Measurements from ENCODE around the gene ITGB3.

DNA sequence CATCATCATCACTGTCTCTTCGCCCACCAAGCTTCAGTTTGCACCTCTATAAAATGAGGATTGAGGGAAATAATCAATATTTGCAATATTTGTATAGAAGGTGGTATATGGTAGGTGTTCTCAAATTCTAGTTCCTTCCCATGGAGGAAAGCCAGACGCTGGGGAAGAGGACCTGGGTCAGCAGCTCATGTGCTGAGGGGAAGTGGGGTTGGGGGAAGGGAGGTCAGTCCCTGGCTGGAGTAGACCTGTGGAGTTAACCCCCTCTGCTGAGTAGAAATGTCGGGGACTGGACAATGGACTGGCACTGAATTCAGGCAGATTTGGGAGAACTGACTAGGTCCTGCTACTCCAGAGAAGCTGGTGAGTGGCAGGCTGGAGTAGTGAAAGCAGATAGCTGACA is 12.8 kb upstream of the ITGB3 start:
- TF ChIP-seq, protein P1, sequence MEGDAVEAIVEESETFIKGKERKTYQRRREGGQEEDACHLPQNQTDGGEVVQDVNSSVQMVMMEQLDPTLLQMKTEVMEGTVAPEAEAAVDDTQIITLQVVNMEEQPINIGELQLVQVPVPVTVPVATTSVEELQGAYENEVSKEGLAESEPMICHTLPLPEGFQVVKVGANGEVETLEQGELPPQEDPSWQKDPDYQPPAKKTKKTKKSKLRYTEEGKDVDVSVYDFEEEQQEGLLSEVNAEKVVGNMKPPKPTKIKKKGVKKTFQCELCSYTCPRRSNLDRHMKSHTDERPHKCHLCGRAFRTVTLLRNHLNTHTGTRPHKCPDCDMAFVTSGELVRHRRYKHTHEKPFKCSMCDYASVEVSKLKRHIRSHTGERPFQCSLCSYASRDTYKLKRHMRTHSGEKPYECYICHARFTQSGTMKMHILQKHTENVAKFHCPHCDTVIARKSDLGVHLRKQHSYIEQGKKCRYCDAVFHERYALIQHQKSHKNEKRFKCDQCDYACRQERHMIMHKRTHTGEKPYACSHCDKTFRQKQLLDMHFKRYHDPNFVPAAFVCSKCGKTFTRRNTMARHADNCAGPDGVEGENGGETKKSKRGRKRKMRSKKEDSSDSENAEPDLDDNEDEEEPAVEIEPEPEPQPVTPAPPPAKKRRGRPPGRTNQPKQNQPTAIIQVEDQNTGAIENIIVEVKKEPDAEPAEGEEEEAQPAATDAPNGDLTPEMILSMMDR (IDR thresholded peaks at IDR 0.05) = no peak
- no peak for TF ChIP-seq POLR2A (IDR thresholded peaks at IDR 0.05)
- TF ChIP-seq EP300 (IDR thresholded peaks at IDR 0.05; ENCODE audit: low read depth) = no peak
